Keratinocyte (primary cell): ENCODE data around the gene EPB41. TPM values are rescaled to one million over a fixed set of nuclear protein-coding genes. Genes with fewer than 3 reads are reported as not detected.

Experiments used
- DNase-seq: peaks from one replicate; pipeline ENCODE4 v3.0.0-alpha.2; 2011; ENCODE audit warnings: low read depth, missing footprints, low spot score
- FAIRE-seq: peaks from 2 replicates; lab custom pipeline; 2011; peaks lifted over from hg19 to GRCh38; lab: Jason Lieb, UNC
- H2AFZ ChIP-seq: 2 replicates; pipeline ENCODE4 v1.6.0; 2012; ENCODE audit warnings: low read length, control low read depth, inconsistent platforms; ENCODE audit not compliant: control insufficient read depth
- H3K27ac ChIP-seq: 2 replicates; pipeline ENCODE4 v1.5.1; 2011; ENCODE audit warnings: low read length; ENCODE audit not compliant: control insufficient read depth, insufficient read depth
- H3K27me3 ChIP-seq: 3 replicates; pipeline ENCODE4 v1.6.0; 2011; ENCODE audit warnings: low read length; ENCODE audit not compliant: control insufficient read depth, insufficient read depth; ENCODE audit errors: extremely low read depth
- H3K36me3 ChIP-seq, 2 experiments: 2 replicates in 1 of 2; 3 replicates in 1 of 2; pipeline ENCODE4 v1.5.1; 2011; ENCODE audit warnings: low read length in 2 of 2, mild to moderate bottlenecking in 1 of 2; ENCODE audit not compliant: control insufficient read depth in 2 of 2, insufficient read depth in 2 of 2; ENCODE audit errors: extremely low read depth in 1 of 2
- H3K4me1 ChIP-seq: 3 replicates; pipeline ENCODE4 v1.5.1; 2011; ENCODE audit warnings: low read length; ENCODE audit not compliant: control insufficient read depth, insufficient read depth; ENCODE audit errors: extremely low read depth
- H3K4me2 ChIP-seq: 3 replicates; pipeline ENCODE4 v1.6.0; 2011; ENCODE audit warnings: low read depth, low read length; ENCODE audit not compliant: control insufficient read depth, insufficient read depth; ENCODE audit errors: extremely low read depth
- H3K4me3 ChIP-seq, 3 experiments: fragments of 200-600 bp in 1 of 3; sonication (generic) in 1 of 3; 2 replicates in 2 of 3; 3 replicates in 1 of 3; pipeline ENCODE4 v1.5.1; 2011 to 2016; ENCODE audit warnings: low read length in 3 of 3, mild to moderate bottlenecking in 3 of 3, control low read depth in 2 of 3, inconsistent platforms in 1 of 3, low read depth in 1 of 3, mixed read lengths in 1 of 3, mixed run types in 1 of 3, moderate library complexity in 1 of 3; ENCODE audit not compliant: control insufficient read depth in 2 of 3, insufficient read depth in 2 of 3; ENCODE audit errors: extremely low read depth in 1 of 3
- H3K79me2 ChIP-seq: 2 replicates; pipeline ENCODE4 v1.6.0; 2012; ENCODE audit warnings: low read length; ENCODE audit not compliant: control insufficient read depth, insufficient read depth
- H3K9ac ChIP-seq: 3 replicates; pipeline ENCODE4 v1.6.0; 2011; ENCODE audit warnings: low read length; ENCODE audit not compliant: control insufficient read depth, insufficient read depth; ENCODE audit errors: extremely low read depth
- H3K9me1 ChIP-seq: 3 replicates; pipeline ENCODE4 v1.6.0; 2011; ENCODE audit warnings: low read length; ENCODE audit not compliant: control insufficient read depth, insufficient read depth; ENCODE audit errors: extremely low read depth
- H3K9me3 ChIP-seq: 2 replicates; pipeline ENCODE4 v1.5.1; 2012; ENCODE audit warnings: low read depth, low read length; ENCODE audit not compliant: control insufficient read depth
- H4K20me1 ChIP-seq: 3 replicates; pipeline ENCODE4 v1.6.0; 2011; ENCODE audit warnings: low read length; ENCODE audit not compliant: control insufficient read depth, insufficient read depth; ENCODE audit errors: extremely low read depth
- EZH2 ChIP-seq: IDR thresholded peaks from one replicate; pipeline ENCODE4 v1.6.1; 2012; ENCODE audit warnings: inconsistent platforms, mild to moderate bottlenecking, low read length, moderate library complexity
- dilution Hi-C: fragments of 300-500 bp; cut with MboI; formaldehyde crosslinking; loops from one replicate; pipeline ENCODE4 v1.7.0; 2020; ENCODE audit warnings: low sequenced_read_pairs; ENCODE audit not compliant: extremely low pct_ligation_motif_present
- polyA plus RNA-seq, 5 experiments: library from polyadenylated mRNA; depleted of rRNA in 3 of 5; stranded (reverse) in 3 of 5; stranded (forward) in 1 of 5; unstranded in 1 of 5; fragments of >200 nt; gene quantifications; 1 replicate in 1 of 5; 2 replicates in 3 of 5; 3 replicates in 1 of 5; pipeline versions ENCODE4 v1.2.1 to v1.2.3, GENCODE V29; 2011 to 2012; ENCODE audit warnings: missing spikeins in 2 of 5, low read depth in 1 of 5, low replicate concordance in 1 of 5
- TF ChIP-seq, protein P1 (sequence below), 3 experiments: IDR thresholded peaks in 1 of 3; conservative IDR thresholded peaks in 1 of 3; optimal IDR thresholded peaks in 1 of 3; 2 replicates in 2 of 3; 3 replicates in 1 of 3; pipeline versions ENCODE3 to v1.5.1; 2011; ENCODE audit warnings: low read length in 3 of 3, mild to moderate bottlenecking in 3 of 3, moderate library complexity in 2 of 3, control low read depth in 1 of 3, inconsistent platforms in 1 of 3; ENCODE audit not compliant: insufficient read depth in 2 of 3; ENCODE audit errors: extremely low read depth in 1 of 3

Gene EPB41
- polyA plus RNA-seq, 1 donor (not counting 4 experiments of a cell fraction or from before 2014, with no cell fraction given), result 21.1 TPM

DNA sequence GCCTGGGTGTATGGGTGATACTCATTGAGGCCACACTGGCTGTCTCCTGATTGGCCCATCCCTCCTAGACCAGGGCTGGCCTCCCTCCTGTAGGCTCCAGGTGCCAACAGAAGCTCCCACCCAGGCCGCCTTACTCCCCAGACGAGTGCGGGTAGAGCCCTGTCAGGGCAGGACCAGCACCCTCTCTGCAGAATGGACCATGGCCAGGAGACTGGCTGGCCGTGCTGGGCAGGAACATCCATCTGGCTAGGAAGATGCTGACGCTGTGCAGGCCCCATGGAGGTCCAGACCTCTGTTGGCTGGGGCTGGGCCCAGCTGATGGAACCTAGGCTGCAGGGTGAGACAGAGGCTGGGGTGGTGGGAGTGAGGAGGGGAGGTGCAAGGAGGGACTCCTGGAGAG is 25.0 kb upstream of the EPB41 start:
- no peak for DNase-seq
- Histone ChIP-seq H3K27ac (no peak overlapping the region), H3K36me3 (peaks cover 6 to 7% of the 10 kb centered on the region in 2 experiments), H2AFZ (no peak overlapping the region), H3K79me2 (peaks cover 4% of the 10 kb centered on the region), H3K9me3 (no peaks in the 10 kb centered on the region), H3K4me1 (peaks cover 17% of the 10 kb centered on the region), H3K9me1 (no peaks in the 10 kb centered on the region), H3K27me3 (no peaks in the 10 kb centered on the region), H4K20me1 (no peaks in the 10 kb centered on the region), H3K9ac (no peak overlapping the region), H3K4me2 (no peak overlapping the region), H3K4me3 (no peak overlapping the region)
- TF ChIP-seq EZH2, result no peak
- TF ChIP-seq, protein P1, sequence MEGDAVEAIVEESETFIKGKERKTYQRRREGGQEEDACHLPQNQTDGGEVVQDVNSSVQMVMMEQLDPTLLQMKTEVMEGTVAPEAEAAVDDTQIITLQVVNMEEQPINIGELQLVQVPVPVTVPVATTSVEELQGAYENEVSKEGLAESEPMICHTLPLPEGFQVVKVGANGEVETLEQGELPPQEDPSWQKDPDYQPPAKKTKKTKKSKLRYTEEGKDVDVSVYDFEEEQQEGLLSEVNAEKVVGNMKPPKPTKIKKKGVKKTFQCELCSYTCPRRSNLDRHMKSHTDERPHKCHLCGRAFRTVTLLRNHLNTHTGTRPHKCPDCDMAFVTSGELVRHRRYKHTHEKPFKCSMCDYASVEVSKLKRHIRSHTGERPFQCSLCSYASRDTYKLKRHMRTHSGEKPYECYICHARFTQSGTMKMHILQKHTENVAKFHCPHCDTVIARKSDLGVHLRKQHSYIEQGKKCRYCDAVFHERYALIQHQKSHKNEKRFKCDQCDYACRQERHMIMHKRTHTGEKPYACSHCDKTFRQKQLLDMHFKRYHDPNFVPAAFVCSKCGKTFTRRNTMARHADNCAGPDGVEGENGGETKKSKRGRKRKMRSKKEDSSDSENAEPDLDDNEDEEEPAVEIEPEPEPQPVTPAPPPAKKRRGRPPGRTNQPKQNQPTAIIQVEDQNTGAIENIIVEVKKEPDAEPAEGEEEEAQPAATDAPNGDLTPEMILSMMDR (optimal IDR thresholded peaks at IDR 0.05 in 1 of 3, IDR thresholded peaks at IDR 0.05 in 1 of 3, conservative IDR thresholded peaks at IDR 0.05 in 1 of 3; ENCODE audit: extremely low read depth in 1 of 3, insufficient read depth in 2 of 3, low read length in 3 of 3), result no peak
- no peak for FAIRE-seq
- dilution Hi-C loops, result no loop called here

DNA sequence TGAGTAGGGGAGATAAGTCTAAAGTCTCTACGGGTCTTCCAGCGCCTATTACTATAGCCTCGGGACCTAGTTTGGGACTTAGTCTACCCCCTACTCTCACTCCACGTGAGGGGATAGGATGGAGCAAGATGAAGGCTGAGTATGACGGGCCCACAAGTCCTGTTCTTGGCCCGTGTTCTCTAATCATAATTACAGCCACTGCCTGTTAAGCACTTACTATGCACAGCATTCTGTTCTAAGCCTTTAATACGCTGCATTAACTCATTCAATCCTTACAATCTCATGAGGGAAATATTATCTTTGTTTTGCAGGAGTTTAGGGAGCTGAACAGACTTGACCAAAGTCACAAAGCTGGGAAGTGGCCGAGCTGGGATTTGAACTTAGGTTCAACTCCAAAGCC is 23.9 kb upstream of the EPB41 start:
- no peak overlapping the region for H3K4me3 ChIP-seq
- FAIRE-seq (no peak), DNase-seq (no peak)
- H3K9me1 ChIP-seq, result no peaks in the 10 kb centered on the region
- H3K4me2 ChIP-seq, result no peak overlapping the region
- H2AFZ ChIP-seq, result no peak overlapping the region
- H3K27ac ChIP-seq, result no peak overlapping the region
- no peaks in the 10 kb centered on the region for H4K20me1 ChIP-seq
- dilution Hi-C loops, result no loop called here
- peaks cover 8% of the 10 kb centered on the region for H3K4me1 ChIP-seq
- no peaks in the 10 kb centered on the region for H3K27me3 ChIP-seq
- H3K36me3 ChIP-seq, result peaks cover 7 to 11% of the 10 kb centered on the region in 2 experiments
- TF ChIP-seq EZH2, result no peak
- TF ChIP-seq, protein P1 (optimal IDR thresholded peaks at IDR 0.05 in 1 of 3, IDR thresholded peaks at IDR 0.05 in 1 of 3, conservative IDR thresholded peaks at IDR 0.05 in 1 of 3; ENCODE audit: extremely low read depth in 1 of 3, insufficient read depth in 2 of 3, low read length in 3 of 3), result no peak
- H3K79me2 ChIP-seq, result peaks cover 4% of the 10 kb centered on the region
- no peak overlapping the region for H3K9ac ChIP-seq
- H3K9me3 ChIP-seq, result no peaks in the 10 kb centered on the region
